ENCODE measurements around the gene MAGEE1.

Gene MAGEE1, protein sequence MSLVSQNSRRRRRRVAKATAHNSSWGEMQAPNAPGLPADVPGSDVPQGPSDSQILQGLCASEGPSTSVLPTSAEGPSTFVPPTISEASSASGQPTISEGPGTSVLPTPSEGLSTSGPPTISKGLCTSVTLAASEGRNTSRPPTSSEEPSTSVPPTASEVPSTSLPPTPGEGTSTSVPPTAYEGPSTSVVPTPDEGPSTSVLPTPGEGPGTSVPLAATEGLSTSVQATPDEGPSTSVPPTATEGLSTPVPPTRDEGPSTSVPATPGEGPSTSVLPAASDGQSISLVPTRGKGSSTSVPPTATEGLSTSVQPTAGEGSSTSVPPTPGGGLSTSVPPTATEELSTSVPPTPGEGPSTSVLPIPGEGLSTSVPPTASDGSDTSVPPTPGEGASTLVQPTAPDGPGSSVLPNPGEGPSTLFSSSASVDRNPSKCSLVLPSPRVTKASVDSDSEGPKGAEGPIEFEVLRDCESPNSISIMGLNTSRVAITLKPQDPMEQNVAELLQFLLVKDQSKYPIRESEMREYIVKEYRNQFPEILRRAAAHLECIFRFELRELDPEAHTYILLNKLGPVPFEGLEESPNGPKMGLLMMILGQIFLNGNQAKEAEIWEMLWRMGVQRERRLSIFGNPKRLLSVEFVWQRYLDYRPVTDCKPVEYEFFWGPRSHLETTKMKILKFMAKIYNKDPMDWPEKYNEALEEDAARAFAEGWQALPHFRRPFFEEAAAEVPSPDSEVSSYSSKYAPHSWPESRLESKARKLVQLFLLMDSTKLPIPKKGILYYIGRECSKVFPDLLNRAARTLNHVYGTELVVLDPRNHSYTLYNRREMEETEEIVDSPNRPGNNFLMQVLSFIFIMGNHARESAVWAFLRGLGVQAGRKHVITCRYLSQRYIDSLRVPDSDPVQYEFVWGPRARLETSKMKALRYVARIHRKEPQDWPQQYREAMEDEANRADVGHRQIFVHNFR

DNA sequence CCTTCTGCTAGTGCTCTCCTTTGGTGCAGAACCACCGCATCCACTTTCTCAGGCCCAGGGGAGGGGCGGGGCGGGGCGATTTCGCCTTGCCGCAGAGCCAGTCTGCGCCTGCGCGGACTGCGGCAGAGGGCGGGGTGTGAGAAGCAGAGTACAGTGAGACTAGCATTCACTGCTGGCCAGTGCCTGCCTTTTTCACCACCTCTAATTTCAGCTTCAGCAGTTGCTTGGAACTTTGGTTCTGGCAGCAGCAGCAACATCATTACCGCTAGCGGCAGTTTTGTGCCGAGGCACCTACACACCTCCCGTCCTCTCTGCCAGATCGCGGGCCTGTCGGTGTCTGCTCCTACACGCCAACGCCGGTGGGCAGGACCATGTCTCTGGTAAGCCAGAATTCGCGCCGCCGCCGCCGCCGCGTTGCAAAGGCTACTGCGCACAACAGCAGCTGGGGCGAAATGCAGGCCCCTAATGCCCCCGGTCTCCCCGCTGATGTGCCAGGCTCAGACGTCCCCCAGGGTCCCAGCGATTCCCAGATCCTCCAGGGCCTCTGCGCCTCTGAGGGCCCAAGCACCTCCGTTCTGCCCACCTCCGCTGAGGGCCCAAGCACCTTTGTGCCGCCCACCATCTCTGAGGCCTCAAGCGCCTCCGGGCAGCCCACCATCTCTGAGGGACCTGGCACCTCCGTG lies at the start of gene MAGEE1:
TSS of gene MAGEE1 (plus strand) at position 151 of the 683 bp plus-strand sequence. CDS start at position 372, 221 bp downstream.
- DNase-seq (ENCODE audit: low spot score), result no peak

DNA sequence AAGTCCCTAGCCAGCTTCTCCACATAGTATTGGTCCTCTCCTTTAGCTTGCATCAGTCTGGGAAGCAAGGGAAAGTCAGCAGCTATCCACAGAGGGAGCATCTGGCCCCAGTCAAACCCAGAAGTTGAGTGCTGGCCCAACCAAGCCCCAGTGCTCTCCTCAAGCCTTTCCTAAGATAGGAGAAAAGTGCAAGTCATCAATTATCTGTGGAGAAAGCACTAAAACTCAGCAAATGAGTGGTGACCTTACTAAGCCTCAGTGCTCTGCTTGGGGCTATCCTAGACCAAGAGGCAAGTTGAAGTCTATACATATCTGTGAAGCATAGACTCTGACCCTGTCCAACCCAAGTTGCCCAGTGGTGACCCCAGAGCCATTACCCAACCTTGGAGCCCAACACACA lies 28.5 kb upstream of the MAGEE1 start:
- no peak for DNase-seq (ENCODE audit: low spot score)

DNA sequence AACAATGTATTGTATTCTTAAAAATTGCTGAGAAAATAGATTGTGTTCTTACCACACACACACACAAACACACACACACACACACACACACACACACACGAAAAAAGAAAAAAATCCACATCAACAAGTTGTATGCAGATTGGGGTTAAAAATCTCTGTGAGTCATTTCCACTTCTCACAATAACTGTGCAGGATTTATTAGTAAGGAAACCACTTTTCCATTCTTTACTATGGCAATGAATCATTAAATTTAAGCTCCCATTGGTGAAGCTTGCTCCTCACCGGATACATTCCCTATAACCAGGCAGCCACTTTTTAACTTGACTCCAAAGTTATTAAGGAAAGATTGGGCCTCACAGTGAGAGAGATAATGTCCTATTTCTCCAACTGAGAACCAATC lies 19.7 kb upstream of the MAGEE1 start:
- DNase-seq (ENCODE audit: low spot score), result no peak

DNA sequence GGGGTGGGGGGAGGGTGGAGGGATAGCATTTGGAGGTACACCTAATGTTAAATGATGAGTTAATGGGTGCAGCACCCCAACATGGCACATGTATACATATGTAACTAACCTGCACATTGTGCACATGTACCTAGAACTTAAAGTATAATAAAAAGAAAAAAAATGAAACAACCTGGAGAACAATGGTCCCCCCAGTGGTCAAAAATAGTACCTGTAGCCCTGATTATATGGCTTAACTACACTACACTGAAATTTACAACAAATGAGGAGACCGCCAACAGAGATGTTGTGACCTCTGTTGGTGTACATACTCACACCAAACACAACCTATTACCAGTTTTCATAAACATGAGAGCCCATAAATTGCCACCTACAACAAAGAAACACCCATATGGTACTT lies 7.3 kb upstream of the MAGEE1 start:
- peak; percentile 1 for DNase-seq (ENCODE audit: low spot score)

DNA sequence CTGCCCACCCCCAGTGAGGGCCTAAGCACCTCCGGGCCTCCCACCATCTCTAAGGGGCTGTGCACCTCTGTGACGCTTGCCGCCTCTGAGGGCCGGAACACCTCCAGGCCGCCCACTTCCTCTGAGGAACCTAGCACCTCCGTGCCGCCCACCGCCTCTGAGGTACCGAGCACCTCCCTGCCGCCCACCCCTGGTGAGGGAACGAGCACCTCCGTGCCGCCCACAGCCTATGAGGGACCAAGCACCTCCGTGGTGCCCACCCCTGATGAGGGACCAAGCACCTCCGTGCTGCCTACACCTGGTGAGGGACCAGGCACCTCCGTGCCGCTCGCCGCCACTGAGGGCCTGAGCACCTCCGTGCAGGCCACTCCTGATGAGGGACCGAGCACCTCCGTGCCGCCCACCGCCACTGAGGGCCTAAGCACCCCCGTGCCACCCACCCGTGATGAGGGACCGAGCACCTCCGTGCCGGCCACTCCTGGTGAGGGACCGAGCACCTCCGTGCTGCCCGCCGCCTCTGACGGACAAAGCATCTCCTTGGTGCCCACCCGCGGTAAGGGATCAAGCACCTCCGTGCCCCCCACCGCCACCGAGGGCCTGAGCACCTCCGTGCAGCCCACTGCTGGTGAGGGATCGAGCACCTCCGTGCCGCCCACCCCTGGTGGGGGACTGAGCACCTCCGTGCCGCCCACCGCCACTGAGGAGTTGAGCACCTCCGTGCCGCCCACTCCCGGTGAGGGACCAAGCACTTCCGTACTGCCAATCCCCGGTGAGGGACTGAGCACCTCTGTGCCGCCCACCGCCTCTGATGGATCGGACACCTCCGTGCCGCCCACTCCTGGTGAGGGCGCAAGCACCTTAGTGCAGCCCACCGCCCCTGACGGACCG lies 977 bp downstream of the MAGEE1 start:
- no peak for DNase-seq (ENCODE audit: low spot score)

DNA sequence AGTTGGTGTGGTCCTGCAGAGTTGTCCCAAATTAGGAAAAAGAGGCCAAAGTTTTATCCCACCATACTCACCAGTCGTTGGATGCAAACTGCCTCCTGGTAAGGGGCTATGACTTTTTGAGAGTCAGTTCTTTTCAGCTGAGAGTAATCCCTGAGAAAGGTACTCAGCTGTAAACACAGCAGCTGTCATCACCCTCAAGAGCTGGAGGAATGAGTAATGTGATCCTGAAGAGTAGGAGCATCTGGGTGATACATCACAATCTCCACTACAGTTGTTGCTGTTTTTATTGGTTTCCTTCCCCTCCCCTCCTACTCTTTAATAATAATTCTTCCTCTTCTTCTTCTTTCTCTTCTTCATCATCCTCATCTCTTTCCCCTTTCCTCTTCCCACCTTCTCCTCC lies 5.7 kb downstream of the MAGEE1 start:
- DNase-seq (ENCODE audit: low spot score), result no peak

DNA sequence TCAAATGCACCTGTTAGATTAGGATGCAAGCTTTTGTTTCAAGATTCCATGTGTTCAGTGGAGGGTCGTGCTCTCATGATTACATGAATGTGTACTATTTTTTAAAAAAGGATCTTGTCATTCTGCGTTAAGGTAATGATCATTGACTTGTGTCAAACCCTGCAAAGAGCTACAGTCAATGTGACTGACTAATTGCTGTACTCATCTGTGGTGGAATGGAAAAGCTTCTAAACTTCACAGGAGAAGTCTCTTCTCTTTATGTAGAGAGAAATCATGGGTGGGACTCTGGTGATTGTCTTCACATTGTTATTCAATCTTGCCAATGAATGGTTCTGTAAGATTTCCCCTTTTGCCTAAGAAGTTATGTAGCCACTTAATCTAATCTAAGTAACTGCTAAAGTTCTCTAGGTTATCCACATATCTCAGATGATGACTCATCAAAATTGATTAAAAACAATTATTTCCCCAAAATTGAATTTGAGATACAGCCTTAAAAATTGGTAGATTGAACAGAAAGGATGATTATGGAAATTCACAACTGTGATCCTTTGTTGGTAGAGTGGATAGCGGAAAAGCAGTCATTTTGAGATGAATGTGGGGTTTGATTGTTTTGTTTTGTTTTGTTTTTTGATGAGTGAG lies 6.7 kb downstream of the MAGEE1 start:
- no peak for DNase-seq (ENCODE audit: low spot score)

DNA sequence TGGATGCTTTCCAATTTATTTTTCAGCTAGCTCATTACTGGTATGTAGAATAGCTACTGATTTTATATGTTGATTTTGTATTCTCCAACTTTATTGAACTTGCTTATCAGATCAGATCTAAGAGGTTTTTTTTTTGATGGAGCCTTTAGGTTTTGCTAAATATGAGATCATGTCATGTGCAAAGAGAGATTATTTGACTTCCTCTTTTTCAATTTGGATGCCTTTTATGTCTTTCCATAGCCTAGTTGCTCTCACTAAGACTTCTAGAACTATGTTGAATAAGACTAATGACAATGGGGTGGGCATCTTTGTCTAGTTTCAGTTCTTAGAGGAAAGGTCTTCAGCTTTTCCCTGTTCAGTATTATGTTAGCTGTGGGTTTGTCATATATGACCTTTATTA lies 11.7 kb downstream of the MAGEE1 start:
- no peak for DNase-seq (ENCODE audit: low spot score)

DNA sequence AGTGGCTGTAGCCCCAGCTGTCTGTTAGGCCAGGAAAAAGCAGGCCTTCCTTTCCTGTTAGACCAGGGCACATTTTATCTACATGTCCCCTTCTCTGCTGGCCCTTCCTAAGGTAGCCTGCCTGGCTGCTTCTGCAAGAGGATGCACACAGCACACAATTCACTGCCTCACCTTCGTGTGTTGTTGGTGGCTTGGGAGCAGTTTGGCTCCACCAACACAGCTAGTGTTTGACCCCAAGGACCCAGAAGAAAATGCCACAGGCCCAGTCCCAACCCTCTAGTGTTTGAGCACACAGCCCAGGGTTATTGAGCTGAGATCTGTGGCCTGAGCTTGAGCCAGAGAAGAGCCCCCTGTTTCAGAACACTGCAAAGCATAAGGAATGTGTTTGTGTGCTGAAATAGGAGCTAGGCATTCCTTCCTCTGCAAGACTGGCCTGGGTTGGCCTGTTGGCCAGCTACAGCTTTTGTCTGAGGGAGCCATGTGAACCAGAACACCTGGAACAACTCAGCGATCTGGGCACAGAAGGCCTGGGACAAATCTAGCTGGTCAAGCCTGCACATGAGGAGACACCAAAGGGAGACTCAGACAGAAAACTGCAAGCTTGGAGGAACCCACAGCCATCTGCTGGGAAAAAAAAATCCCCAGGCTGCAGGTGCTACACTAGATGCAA lies 26.4 kb downstream of the MAGEE1 start:
- DNase-seq (ENCODE audit: low spot score), result no peak

DNA sequence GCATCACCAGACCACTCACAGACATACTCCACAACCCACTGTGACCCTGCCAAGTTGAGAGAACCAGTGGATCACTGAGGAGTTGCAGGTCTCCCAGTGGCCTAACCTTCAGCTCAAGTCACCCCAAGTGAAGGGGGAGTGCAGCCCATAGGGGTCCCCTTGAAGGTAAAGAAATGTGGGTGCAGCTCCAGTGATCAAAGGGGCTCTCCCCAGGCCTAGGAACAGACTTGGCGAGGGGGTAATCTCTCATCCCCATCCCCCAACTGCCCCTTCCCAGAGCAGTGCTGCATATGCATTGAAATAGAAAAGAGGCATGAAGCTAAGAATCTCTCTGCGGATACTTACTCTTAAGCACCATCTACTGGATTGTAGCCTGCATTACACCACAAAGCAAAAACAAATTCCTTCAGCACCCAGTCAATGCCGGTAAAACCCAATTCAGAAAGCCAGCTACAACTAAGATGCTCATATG lies 27.0 kb downstream of the MAGEE1 start:
- DNase-seq (ENCODE audit: low spot score), result peak; percentile 7

DNA sequence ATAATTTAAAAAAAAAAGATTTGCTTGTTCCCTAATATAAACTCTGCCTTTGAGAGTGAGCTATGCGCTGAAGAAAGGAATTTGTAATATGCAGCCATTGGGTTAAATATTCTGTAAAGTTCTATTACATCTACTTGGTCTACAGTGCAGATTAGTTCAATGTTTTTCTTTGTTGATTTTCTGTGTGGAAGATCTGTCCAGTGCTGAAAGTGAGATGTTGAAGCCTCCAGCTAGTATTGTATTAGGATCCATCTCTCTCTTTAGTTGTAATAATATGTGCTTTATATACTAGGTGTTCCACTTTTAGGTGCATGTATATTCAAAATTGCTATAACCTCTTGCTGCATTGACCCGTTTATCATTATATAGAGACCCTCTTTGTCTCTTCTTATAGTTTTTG lies 49.8 kb downstream of the MAGEE1 start:
- no peak for DNase-seq (ENCODE audit: low spot score)
